HG02884 (cell line): ENCODE data around the gene NCOA5.

Source experiments
- ATAC-seq: cut with Tn5 transposase; IDR thresholded peaks from one replicate; pipeline ENCODE4 v1.9.1; 2021; ENCODE audit warnings: mild to moderate bottlenecking, moderate library complexity; ENCODE audit not compliant: unreplicated experiment

NCOA5 gene

DNA sequence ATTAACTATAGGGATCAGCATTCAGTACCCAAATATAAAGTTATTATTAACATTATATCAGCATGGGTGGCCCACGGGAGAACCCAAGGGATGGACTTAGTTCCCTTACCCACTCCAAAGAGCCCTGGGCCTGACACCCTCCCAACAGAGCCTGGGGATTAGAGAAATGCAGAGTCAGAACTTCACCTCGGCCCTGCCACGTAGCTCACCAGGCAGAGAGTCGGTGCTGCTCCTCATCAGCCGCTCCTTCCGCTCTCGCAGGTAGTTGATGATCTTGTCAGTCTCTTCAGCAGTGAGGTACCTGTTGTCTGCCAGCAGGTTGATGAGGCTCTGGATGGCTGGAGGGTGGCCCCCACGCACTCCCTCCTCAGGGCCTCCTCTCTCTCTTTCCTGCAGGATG is 26.6 kb downstream of the NCOA5 start:
- ATAC-seq: no peak

DNA sequence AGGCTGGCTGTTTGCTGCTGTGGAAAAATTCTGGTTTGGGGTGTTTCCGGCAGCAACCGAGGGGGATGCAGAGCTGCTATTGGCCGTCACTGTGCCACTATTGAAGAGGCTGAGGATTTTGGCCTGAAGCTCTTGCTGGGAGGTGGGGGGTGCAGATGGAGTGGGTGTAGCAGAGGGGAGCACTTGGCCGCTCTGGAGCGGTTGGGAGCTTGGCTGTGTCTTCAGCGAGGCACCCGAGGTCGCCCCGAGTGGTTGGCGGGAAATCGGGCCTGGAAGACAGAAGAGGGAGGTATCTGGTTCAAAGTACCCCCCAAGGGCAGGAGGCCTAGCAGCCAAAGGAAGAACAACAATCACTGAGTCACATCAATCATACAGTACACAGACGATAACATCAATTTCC is 27.1 kb downstream of the NCOA5 start:
- no peak for ATAC-seq

DNA sequence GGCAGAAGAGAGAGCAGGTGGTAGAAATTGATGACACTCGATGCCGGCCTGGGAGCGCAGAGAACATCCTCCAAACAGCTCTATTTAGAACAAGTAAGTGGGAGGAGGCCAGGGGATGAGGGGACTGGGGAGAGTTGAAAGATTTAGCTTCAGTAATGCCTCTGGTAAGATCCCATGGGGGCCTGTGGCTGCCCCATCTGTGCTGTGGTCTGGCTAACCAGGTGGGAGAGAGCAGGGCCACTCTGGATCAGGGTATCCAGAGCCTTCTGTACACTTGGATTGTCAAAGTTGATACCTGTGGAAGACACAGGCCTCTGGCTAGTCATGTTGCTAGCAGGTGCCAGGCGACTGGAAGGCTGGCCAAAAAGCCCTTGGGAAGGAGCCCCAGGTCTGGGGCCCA is 27.6 kb downstream of the NCOA5 start:
- no peak for ATAC-seq

DNA sequence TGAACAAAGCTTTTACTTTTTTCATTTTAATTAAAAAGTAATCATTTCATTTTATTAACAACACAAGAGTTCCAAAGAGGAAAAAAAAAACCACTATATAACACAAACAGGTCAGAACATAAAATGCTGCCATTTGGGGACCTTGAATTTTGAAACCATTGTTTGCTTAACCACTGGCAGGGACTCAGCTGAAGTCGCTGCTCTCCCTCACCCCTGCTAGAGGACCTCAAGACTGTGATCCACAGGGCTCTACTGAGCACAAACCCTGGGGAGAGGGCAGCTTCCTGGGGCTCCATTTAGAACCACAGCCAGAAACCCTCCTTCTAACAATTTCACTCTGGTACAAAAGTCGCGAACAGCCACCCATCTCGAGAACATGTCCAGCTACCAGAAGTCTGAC is 28.8 kb downstream of the NCOA5 start:
- ATAC-seq: no peak

DNA sequence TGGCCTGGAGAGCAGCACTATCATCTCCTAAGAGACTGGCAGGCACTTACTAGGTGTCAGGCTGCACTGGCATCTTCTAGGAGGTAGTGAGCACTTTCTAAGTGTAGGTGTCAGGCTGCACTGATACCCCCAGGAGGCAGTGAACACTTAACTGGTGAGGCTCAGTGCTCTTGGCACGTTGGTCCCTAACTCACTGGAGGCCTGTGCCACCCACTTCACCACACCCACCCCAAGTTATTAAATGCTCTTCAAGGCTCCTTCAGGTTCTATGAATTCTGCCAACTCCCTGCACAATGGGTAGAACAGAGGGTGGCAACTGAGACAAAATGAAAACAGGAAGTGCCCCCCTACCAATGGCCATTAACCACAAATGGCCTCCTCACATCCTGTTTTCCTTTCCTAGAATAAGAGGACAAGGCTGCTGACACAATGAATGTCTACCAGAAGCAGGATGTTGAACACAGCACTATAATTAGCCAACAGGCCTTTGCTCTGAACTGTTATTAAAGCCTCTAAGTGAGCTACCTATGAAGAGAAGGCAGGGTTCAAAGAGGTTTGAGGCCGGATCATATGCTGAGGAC is 29.4 kb downstream of the NCOA5 start:
- ATAC-seq: no peak

DNA sequence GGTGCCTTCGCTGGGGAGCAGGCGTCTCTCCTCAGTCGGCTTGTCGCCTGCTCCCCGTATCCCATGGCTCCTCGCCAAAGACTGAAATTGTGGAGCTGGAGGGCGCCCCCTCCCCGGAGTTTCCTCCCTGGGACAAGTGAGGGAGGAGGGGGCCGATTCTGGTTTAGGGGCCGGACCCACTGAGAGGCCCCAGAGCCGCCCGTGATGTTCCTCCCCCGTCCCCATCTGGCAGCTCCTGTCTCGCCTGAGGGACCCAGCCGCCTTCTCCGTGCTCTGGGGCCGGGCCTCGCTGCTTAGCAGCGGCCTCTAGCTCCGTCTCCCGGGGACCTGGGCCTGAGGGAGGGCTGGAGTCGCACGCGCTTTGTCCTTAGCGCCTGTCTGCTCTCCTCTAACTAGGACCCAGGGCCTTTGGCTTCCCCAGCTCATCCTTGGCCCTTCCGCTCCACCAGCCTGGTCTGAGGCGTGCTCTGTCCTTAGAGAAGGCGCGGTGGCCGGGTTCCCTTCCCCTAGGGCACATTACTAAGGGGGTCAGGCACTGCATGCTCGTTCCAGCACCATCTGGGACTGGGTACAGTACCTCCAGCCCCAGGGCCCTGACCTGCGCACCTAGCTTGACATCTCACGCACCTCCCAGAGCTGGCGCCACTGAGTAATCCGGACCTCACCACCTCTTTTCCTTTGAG is 31.0 kb downstream of the NCOA5 start:
- ATAC-seq: no peak

DNA sequence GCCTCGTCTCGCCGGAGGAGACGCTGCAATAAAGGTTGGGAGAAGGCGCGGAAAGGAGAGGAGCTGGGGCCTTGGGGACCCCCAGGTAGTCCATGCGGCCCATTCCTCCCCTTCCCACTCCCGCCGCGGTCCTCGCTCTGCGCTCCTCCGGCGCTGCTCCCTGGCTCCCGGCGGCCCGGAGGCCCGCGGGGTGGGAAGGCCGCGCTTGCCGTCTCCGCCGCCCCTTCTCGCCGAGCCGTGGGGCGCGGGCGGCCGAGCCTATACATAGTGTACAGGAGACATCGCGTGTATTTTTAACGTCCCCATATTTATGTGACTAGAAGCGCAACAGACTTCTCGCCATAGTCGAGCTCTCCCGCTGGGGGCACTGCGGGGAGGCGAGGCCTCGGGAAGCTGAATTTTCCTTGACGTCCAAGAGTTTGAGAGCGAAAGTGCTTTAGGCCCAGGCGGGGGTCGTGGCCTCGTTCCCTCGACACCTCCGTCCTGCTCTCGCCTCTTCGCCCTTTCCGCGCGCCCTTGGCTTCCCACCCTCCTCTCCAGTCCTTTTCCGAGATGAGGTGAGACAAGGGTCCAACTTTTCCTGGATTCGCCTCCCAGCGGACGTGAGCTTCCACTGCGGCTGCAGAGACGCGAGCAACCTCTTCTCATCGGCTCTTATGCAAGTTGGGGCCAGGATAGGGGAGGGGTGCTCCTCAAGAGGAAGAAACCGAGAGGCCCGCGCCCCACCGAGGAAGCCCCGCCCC is 31.7 kb downstream of the NCOA5 start:
- no peak for ATAC-seq

DNA sequence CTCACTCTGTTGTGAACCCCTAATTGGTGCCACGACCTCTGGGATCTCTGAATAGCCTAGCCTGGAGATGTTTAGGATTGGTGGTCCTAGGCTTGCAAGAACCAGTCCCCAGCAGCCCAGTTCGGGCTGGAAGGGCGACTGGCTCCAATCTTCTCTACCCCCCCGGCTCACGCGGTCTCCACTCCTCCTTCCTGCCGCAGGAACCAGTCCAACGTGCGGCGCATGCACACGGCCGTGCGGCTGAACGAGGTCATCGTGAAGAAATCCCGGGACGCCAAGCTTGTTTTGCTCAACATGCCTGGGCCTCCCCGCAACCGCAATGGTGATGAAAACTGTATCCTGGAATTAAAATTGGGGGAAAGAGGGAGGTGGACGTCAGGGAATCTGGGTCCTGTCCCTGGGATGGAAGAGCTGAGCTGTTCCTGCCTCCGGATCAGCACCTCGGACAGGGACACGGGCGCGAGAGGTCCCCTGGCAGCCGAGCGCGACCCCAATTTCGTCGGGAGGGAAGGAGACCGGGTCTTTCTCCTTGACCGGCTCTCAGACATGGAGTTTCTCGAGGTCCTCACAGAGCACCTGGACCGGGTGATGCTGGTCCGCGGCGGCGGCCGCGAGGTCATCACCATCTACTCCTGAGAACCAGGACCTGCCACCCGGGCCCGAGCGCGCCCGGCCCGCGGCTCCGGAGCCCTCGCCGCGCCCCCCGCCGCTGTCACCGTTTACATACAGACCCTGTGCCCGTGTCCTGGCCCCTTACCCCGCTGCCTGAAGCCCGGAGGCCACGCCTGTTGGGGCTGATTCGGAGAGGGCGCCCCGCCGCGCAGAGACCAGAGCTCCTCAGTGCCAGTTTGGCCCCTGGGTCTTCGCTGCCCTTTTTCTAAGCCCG is 32.5 kb downstream of the NCOA5 start:
- no peak for ATAC-seq

DNA sequence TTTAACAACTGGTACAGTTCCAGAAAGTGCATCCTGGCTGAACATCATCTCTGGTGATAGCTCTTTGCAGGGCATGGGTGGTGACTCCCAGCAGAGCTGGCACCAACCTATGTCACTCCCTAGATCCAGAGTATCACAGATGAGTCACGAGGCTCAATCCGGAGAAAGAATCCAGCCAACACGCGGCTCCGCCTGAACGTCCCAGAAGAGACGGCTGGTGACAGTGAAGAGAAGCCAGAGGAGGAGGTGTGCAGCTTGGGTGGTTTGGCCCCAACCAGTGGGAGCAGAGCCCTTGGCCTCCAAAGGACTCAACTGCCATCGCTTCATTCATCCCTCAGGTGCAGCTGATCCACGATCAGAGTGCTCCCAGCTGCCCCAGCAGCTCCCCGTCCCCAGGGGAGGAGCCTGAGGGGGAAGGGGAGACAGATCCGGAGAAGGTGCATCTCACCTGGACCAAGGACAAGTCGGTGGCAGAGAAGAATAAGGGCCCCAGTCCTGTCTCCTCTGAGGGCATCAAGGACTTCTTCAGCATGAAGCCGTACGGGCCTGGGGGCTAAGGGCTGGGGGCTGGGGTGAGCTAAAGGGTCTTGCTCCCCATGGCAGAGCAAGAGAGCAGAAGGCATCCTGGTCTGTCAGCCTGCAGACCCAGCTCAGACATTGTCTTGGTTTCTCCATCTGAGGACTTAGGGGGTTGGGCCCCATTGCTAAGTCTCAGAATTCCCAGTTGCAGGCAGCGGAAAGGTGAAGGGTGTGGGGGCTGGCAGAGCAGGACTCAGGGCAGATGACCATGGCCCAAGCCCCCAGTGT is 33.5 kb downstream of the NCOA5 start:
- ATAC-seq: no peak

DNA sequence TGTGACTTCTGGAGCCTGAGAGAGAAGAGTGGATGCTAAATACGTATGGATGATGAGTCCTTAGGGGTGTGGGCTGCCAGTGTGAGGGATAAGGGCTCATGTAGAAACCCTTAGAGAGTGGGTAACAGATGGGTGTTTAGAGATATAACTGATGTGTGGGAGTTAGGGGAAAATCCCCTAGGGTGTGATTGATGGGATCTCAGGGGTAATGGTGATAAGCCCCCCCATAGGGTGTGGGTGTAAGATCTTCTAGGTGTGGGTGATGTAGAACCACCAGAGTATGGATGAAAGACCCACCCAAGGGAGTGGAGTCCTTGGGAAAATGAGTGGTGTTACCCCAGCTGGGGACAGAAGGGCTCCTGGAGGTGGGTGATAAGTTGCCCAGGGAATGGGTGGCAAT is 34.5 kb downstream of the NCOA5 start:
- ATAC-seq: no peak

DNA sequence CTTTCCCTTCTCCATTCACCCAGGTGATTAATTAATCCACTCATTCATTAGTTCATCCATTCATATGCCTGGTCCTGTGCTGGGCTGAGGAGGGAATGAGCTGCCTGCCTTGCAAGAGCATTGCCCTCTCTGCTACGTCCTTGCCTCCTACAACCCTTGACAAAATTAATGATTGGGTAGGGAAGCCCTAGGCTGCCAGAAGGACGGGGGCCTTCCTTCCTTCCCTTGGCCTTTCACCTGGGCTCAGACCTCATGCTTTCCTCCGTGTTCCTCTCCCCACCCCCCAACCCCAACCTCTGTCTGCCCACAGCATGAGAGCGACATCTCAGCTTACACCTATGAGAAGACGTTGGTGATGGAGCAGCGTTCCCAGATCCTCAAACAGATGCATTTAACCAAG is 35.2 kb downstream of the NCOA5 start:
- no peak for ATAC-seq

DNA sequence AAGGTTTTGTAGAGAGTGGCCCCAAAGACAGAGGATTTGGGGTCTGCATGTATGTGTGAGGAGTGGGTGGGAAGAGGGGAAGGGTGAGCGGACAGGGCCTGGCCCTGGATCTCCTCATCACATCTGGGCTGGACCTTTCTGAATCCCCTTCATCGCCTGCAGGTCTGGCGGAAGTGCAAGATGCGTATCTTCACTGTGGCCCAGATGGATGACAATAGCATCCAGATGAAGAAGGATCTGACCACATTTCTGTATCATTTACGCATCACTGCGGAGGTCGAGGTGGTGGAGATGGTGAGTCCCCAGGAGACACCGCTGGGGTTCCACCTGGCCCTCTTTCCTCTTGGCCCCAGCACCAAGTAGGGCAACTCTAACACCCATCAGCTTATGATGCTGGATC is 36.3 kb downstream of the NCOA5 start:
- no peak for ATAC-seq

DNA sequence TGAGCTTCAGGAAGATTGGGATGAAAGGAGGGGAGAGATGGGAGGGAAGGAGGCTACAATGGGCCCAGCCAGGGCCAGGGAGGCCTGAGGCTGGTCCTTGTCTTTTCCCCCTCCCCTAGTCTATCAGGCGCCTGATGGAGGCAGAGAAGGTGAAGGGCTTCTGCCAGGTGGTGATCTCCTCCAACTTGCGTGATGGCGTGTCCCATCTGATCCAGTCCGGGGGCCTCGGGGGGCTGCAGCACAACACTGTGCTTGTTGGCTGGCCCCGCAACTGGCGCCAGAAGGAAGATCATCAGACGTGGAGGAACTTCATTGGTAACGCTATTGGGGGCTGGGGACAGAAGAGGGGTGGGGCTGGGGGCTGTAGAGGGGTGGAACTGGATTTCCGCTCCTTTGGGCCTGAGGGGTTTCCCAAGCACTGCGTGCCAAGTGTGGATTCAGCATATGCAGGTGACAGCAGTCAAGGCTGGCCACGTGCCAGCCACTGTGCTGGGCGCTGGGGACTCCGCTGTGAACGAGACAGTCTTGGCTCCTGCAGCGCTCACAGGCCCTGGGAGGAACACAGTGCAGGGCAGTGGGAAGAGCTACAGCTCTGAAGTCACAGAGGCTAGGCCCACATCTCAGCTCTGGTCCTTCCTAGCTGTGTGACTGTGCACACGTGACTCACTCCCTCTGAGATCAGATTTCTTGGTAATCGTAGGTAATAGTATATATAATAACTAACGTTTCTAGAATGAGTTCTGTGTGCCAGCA is 38.0 kb downstream of the NCOA5 start:
- ATAC-seq: no peak

DNA sequence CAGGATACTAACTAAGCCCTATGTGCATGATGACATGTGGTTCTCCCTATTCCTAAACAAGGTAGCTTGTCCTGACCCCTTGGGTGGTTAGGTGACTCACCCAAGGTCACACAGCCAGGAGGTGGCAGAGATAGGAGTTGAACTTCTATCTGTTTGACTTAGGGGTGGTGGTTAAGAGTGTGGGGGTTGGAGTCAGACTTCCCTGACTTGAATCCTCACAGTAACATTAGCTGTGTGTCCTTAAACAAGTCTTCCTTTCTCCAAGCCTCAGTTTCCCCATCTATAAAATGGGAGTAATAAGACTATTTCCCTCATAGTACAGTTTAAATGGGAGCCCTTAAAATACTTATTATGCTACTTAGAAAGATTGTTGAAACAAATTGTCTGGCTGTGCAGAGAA is 38.9 kb downstream of the NCOA5 start:
- no peak for ATAC-seq

DNA sequence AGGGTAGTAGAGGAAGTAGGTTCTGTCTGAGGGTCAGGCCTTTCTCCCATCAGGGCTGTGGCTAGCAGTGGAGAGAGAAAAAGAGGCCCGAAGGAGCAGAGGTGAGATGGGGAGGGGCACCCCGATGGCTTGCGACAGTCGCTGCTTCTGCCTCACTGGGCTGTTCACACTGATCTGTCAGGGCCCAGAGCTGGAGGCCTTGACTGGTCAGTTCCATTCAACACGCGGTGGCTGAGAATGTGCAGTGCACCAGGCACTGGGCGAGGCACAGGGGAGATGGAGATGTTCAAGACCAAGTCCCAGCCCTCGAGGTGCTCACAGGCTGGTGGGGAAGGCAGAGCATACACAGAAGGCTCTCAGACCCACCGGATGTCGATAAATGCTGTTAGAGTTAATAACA is 39.3 kb downstream of the NCOA5 start:
- ATAC-seq: no peak

DNA sequence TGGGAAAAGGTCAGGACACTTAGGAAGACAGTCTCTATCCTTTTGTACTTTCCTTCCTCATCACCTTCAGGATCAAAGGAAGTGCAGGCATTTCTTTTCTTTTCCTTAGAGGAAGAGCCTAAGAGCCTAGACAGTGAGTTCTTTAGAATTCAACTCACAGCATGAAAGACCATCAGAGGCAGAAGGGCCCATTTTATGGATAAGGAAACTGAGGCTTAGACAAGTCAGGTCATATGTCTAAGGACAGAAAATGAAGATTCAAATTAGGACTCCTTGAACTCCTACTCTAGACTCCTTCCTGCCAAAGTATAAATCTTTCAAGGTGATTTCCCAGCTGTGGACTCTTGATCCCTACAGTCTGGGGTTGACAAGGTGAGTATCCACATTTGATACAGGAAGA is 39.9 kb downstream of the NCOA5 start:
- ATAC-seq: no peak

DNA sequence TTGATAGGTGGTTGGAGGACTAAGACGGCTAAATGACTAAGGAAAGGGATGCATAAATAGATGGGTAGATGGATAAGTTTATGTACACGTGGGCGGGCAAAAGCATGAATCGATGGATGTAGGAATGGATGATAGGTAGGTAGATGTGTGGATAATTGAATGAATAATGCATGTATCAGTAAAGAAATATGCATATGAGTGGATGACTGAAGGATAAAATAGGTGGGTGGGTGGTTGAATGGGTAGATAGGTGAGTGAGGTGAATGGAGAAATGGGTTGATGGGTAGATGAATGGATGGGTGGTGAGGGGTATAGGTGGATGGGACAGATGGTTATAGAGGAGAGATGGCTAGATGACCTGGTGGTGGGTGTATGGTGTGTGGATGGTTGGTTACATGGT is 40.6 kb downstream of the NCOA5 start:
- no peak for ATAC-seq

DNA sequence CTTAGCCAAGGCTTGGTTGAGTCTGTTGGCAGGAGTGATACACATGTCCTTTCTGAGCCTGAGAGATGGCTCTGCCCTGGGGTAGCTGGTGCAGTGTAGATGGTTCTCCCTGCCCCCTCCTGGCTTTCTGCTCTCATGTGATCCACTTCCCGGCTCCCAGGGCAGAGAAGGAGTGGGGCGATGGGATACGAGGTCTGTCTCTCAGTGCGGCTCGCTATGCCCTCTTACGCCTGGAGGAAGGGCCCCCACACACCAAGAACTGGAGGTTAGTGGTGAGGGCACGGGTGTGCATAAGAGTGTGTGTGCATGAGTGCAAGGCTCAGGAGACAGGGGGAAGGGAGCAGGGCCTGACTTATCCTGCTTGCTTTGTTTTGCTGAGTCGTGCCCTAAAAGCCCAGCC is 41.9 kb downstream of the NCOA5 start:
- ATAC-seq: no peak

DNA sequence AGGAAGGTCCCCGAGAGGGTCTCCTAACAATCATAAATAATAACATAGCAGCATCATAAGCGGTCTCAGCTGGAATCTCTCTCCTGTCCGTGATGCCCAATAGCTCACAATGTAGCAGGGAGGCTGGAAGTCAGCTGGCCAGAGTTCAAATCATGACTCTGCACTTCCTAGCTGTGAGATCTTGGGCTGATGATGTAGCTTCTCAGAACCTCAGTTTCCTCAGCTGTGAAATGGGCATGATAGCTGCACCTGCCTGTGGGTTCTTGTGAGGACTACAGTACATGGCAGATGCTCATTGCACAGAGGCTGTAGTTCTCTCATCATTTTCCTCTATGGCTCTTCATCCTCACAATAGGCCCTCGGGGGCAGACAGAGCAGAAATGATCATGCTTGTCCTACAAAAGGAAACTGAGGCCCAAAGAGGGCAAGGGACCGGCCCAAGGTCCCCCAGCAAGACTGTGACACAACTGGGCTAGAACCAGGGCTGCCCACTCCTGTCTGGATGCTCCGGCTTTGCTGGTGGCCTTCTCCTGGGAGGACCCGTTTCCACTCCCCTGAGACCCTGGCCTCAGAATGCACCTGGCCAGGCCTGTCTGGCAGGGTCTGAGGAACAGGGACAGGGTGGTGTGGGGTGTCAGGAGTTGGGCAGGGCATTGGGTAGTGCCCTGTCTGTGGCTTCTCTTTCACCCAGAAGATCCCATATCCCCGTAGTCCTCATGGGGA is 43.0 kb downstream of the NCOA5 start:
- no peak for ATAC-seq
